GM21447 (cell line): Measurements from ENCODE around the gene INO80D.

ENCODE experiments used
- ATAC-seq: cut with Tn5 transposase; IDR thresholded peaks from one replicate; pipeline ENCODE4 v1.9.1; 2021; ENCODE audit not compliant: unreplicated experiment

Gene INO80D

DNA sequence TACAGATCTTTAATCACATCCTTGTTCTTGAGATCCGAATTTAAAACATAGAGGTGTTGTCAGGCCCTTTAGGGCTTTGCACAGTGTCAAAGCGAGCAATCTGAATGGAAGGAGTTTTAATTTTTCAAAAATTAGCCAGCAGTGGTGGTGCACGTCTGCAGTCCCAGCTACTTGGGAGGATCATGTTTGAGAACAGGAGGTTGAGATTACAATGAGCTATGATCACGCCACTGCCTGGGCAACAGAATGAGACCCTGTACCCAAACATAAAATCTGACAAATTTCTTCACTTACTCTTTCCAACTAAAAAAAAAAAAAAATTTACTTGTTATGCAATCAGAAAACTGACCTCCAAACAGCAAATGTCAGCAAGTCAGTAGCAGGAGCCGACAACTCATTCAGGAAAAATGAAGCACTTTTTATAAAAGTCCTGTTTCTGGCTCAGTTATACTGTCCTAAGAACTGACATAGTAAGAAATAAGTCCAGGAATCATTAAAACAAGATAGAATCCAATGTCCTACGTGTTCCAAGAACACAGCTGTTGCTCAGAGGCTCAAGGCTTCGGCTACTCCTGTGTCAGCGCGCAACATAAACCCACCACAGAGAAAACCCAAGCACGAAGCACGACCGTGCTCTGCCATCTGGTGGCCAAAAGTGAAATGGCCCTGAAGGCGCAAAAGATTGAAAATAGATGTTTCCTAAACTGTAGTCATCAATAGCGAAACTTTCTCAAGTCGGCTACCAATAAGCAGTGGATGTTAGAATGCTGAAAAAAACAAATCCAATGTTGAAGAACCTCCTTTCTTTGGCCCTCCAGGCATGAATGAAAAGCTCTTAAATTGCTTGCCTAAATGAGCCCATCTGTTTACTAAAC lies 138.1 kb downstream of the INO80D start:
- ATAC-seq, result peak; percentile 82

DNA sequence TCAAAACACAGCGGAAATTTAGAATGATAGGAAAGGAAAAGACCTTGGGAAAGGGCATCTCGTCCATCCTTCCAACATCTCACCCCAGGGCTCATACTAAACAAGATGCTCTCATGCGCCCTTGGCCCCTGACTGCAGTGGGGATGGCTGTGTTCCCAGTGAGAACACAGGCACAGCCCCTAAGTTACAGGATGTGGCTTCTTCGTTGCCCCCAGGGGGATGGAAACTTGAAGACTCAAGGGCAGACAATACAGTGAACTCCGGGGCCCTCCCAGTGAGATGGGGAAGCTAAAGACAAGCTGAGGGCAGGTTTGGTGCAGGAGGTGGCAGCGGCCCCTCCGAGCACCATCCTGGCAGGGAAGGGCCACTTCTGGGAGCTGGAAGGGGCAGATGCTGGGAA lies 139.7 kb downstream of the INO80D start:
- no peak for ATAC-seq
